ENCODE measurements around the gene KYNU.

DNA sequence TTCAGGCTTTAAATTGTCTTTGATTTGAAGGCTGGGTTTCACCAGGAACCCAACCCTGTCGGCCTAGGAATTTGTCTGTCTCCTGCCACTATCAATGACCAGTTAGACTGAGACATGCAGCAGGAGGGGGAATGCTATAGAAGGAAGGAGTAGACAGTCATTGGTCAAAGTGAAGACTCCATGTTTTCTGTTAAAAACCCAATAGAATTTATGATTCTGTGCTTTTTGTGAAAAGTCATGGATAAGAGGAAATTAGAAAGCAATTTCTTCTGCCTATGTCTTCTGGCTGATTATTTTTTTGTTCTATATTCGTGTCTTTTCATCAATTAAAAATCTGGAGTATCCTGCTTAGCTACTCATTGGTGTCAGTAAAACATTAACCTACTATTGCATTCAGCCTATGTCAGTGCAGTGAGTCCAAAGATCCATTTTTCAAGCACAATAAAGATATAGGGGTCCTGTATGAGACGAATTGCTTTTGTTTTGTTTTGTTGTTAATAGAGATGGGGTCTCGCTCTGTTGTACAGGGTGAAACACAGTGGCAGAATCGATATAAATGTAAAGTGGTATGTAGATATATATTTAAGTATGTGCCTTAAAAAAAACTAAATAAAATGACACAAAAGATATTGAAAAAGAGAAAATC lies 7.9 kb upstream of the KYNU start:
- no peak for TF ChIP-seq GATA2 (IDR thresholded peaks at IDR 0.05; ENCODE audit: low read depth, low read length)
- no peak for TF ChIP-seq GATA3 (IDR thresholded peaks at IDR 0.05; ENCODE audit: low read depth, low read length)

All from SH-SY5Y (cell line).